K562 treated with DMSO at 1 percent for 48 hours (cell line): ENCODE measurements around the gene ATXN3. TPM values are rescaled to one million over a fixed set of nuclear protein-coding genes. Genes with fewer than 3 reads are reported as not detected.

Experiments used
- total RNA-seq: library from RNA; unstranded; fragments of 300-600 nt; gene quantifications from 2 replicates; pipeline ENCODE4 v1.2.3, GENCODE V29; 2022; ENCODE audit warnings: low replicate concordance; ENCODE audit errors: extremely low read depth

The ATXN3 gene
- total RNA-seq: not detected in 2 replicates

GRCh38 chr14:92106143-92106926 lies at the start of gene ATXN3:
Gene ATXN3 (minus strand): TSS chr14:92106582. CDS start chr14:92106552, 30 bp downstream.

DNA sequence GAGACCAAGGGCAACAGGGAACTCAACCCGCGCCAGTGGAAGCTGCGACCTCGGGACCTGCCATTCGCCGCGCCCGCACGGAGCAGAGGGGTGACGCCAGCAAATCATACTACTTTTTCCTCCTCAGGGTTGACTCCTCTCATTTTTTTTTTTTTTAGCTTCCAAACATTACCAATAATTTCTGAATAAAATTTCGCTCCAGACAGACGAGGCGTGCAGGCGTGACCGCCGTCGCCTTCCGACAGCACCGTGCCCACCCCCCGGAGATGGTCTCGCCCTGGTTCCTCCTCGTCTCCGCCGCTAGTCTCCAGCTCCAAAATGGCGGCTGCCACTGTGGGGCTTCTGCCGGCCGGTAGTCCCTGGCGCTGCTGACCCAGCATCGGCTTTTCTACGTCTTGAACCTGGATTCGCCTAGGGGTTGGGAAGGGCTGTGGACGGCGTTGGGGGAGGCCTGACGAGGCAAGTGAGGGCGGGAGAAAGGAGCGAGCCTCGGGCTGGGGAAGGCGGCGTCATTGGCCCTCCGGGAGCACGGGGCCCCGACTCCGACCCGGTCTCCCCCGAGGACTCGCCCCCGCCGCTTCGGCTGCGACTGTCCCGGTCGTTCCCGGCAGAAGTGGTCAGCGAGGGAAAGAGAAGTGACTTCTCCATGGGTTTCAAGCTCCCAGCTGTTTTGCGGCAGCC lies 15.4 kb upstream of the ATXN3 start, which contains the start of the genes CPSF2 and NDUFB1:
TSS of gene CPSF2 (plus strand) at position 300 of the 681 bp plus-strand sequence. CDS start 9,016 bp downstream, outside the sequence.
TSS of gene NDUFB1 (minus strand) at position 37 of the 681 bp plus-strand sequence. CDS start 4,069 bp downstream, outside the sequence.

DNA sequence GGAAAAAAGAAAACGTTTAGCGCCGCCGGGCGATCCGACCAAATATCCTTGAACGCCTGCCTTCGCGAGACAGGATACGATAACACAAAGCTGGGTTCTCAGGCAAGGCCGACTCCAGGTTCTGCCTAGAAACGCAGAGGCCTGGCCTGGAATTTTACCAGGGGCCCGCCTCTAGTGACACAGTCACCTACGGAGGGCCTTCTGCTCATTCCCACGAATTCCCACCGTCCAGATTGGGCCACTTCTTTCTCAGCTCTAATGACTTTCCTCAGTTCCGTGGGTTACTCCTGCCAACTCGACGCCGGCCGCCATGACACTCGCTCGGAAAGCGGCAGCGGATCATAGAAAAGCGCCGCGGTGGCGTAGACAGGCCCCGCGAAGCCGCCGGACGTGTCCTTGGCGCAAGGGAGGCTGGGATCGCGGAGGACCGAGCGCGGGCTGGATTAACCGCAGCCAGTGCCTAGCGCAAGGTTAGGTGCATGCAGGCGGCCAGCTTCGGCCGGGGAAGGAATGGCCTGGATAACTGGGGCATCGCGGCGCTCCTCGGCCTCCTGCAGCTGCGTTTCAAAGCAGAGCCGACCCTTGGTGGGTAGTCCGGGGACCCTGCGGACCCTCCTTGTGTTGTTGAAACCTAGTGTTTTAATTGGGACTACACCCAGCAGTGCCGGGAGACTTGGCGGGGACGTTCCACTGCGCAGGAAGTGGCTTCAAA lies 66.5 kb downstream of the ATXN3 start, which contains the start of gene TRIP11:
TSS of gene TRIP11 (minus strand) at position 341 of the 712 bp plus-strand sequence. CDS start 374 bp downstream, outside the sequence.

Other genes starting within 250 kb of the ATXN3 start
- gene TC2N, start 239.0 kb downstream of the ATXN3 start, total RNA-seq: not detected in 2 replicates
- not detected in 2 replicates for gene FBLN5, start 158.9 kb downstream of the ATXN3 start, total RNA-seq
- gene TRIP11, start 66.5 kb downstream of the ATXN3 start, total RNA-seq: not detected in 2 replicates
- not detected in 2 replicates for gene NDUFB1, start 15.1 kb upstream of the ATXN3 start, total RNA-seq
- not detected in 2 replicates for gene CPSF2, start 15.4 kb upstream of the ATXN3 start, total RNA-seq
- gene SLC24A4, start 216.6 kb upstream of the ATXN3 start, total RNA-seq: not detected in 2 replicates